ENCODE data around the gene ZFP92. TPM values are rescaled to one million over a fixed set of nuclear protein-coding genes. Genes with fewer than 3 reads are reported as not detected.

ZFP92 gene
- total and polyA plus RNA-seq, 2 of the 8 experiments (the other 6 are each of a cell fraction or from before 2014, with no cell fraction given) = 0.14 to 0.41 TPM

DNA sequence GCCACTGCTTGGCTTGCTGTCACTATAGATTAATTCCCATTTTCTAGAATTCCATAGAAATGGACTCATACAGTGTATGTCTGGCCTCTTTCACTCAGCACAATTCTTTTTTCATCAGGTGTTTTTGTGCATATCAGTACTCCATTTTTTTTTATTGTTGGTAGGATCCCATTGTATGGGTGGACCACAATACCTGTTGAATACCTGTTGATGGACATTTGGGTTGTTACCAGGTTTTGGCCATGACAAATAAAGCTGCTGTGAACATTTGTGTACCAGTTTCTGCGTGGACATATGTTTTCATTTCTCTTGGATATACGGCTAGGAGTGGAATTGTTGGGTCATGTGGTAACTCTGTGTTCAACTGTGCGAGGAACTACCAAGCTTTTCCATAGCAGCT is 14.9 kb downstream of the ZFP92 start:
- Histone ChIP-seq H2BK120ac (replicated peaks; ENCODE audit: low read depth, low read length) (no peak overlapping the region), H2BK5ac (ENCODE audit: low read depth, low read length) (no peak overlapping the region), H3K14ac (ENCODE audit: insufficient read length) (no peak overlapping the region), H3K36me3 (ENCODE audit: control insufficient read depth in 2 of 4, insufficient read depth in 4 of 4, low read length in 3 of 4) (no peaks in the 10 kb centered on the region), H3K27ac (ENCODE audit: low read depth, low read length) (no peak overlapping the region), H3K9me3 (ENCODE audit: insufficient read depth in 2 of 2, low read depth in 1 of 2, low read length in 1 of 2) (no peaks in the 10 kb centered on the region), H3K79me2 (ENCODE audit: control insufficient read depth in 1 of 2, insufficient read depth in 2 of 2, low read length in 2 of 2) (no peaks in the 10 kb centered on the region), H3K23me2 (ENCODE audit: low read depth, low read length) (no peaks in the 10 kb centered on the region), H3K4me1 (replicated peaks in 1 of 4; ENCODE audit: control insufficient read depth in 3 of 4, insufficient read depth in 4 of 4, low read length in 3 of 4) (0 out of 7 replicates have a peak, but pooled peaks cover 0 to 2% (median 0%) of the 10 kb centered on the region in 4 experiments), H4K91ac (replicated peaks; ENCODE audit: insufficient read length, low read length) (no peak overlapping the region), H2BK12ac (ENCODE audit: low read depth, low read length) (no peak overlapping the region), H2BK15ac (ENCODE audit: low read length) (no peak overlapping the region), H4K20me1 (replicated peaks in 1 of 2; ENCODE audit: control insufficient read depth in 1 of 2, insufficient read depth in 2 of 2, low read length in 2 of 2) (no peaks in the 10 kb centered on the region), H4K8ac (ENCODE audit: extremely low read depth, insufficient read depth, low read length) (no peak overlapping the region), H3K4me3 (ENCODE audit: extremely low read depth in 1 of 4, insufficient read depth in 2 of 4, low read depth in 3 of 4, low read length in 4 of 4) (no peak overlapping the region), H2BK20ac (ENCODE audit: low read length) (no peak overlapping the region), H3K79me1 (ENCODE audit: low read depth, low read length) (no peaks in the 10 kb centered on the region), H3K4ac (replicated peaks; ENCODE audit: insufficient read length, low read depth, low read length) (no peak overlapping the region), H3K18ac (ENCODE audit: extremely low read depth, low read length) (no peak overlapping the region), H3K9ac (replicated peaks in 1 of 4; ENCODE audit: extremely low read depth in 1 of 4, low read depth in 3 of 4, low read length in 3 of 4) (no peak overlapping the region), H3K23ac (ENCODE audit: insufficient read length) (no peak overlapping the region), H2AFZ (ENCODE audit: low read length) (no peak overlapping the region), H3K27me3 (replicated peaks in 1 of 4; ENCODE audit: control insufficient read depth in 3 of 4, extremely low read depth in 1 of 4, insufficient read depth in 3 of 4, low read length in 3 of 4) (no peaks in the 10 kb centered on the region), H4K5ac (ENCODE audit: insufficient read length, low read depth, low read length) (no peak overlapping the region), H3K56ac (replicated peaks; ENCODE audit: insufficient read length, low read depth, low read length) (no peak overlapping the region), H2AK5ac (ENCODE audit: low read depth, low read length) (no peak overlapping the region), H3K4me2 (ENCODE audit: insufficient read depth in 1 of 2, low read depth in 2 of 2, low read length in 2 of 2) (no peak overlapping the region)
- ChIA-PET POLR2A (ENCODE audit: partially characterized antibody) (no interaction called here), CTCF (ENCODE audit: partially characterized antibody) (no interaction called here)
- 96% methylated on average over 3 of the region's 3 CpGs; no CpG with 5 or more reads in 1 of the 2 experiments for WGBS, 2 experiments (ENCODE audit: extremely low coverage in 1 of 2, insufficient coverage in 1 of 2, insufficient read length in 1 of 2, insufficient replicate concordance in 2 of 2, low coverage in 1 of 2, low lambda C conversion rate in 2 of 2, missing lambda C conversion rate in 1 of 2)
- TF ChIP-seq CREB1 (IDR thresholded peaks at IDR 0.05) (no peak), ZNF274 (IDR thresholded peaks at IDR 0.05; ENCODE audit: borderline replicate concordance, extremely low read depth, low read length) (no peak), TEAD4 (IDR thresholded peaks at IDR 0.05; ENCODE audit: low read depth, low read length) (no peak), SP2 (IDR thresholded peaks at IDR 0.05; ENCODE audit: low read length) (no peak), RBBP5 (IDR thresholded peaks at IDR 0.05; ENCODE audit: borderline replicate concordance, low read depth, low read length) (no peak), BRCA1 (IDR thresholded peaks at IDR 0.05; ENCODE audit: low read depth, low read length) (no peak), SAP30 (IDR thresholded peaks at IDR 0.05; ENCODE audit: insufficient read depth, insufficient replicate concordance, low read length) (no peak)
- no peak for DNase-seq (ENCODE audit: low read depth in 1 of 2, low spot score in 2 of 2)
- peak; percentile 65 for FAIRE-seq

Data from H1 (cell line).